Activated CD4-positive, alpha-beta T cell treated with anti-CD3 and anti-CD28 coated beads for 48 hours (primary cell): Measurements from ENCODE around the gene CCDC190.
"Not testable (repeated sequence)": the region's sequence is repeated elsewhere in the genome, so short reads cannot be mapped to it uniquely, and the experiment has no call there.

Experiments used
- DNase-seq: peaks from one replicate; pipeline ENCODE4 v3.0.0-alpha.2; 2020

The CCDC190 gene

GRCh38 chr1:162876751-162877150 is 15.8 kb upstream of the CCDC190 start:
- DNase-seq, result no peak

- no peak for DNase-seq
Measured at GRCh38 chr1:162873671-162874666, 13.0 kb upstream of the CCDC190 start.

- DNase-seq, result no peak
Measured at GRCh38 chr1:162872981-162873380, 12.0 kb upstream of the CCDC190 start.

GRCh38 chr1:162871417-162871816 is 10.4 kb upstream of the CCDC190 start:
- DNase-seq, result not testable (repeated sequence)

- DNase-seq, result no peak
Measured at GRCh38 chr1:162868972-162869371, 8.0 kb upstream of the CCDC190 start.

DNA sequence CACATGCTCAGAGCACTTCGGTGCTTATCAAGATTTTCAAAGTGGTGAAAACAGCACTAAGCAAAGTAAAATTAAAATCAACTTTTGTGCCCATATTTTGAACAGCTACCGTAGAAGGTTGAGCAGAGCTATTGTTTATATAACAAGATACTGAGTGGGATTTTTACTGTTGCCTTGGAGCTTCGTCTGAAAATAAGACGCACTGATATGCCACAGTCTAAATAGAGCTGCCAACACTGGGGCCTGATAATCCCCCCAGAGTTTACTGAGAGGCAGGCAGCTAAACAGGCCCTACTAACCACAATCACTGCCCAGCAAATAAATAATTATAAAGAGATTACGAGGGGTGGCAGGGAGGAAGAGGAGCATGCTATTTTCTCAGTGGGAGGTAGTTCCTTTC is 650 bp upstream of the CCDC190 start:
- no peak for DNase-seq

DNA sequence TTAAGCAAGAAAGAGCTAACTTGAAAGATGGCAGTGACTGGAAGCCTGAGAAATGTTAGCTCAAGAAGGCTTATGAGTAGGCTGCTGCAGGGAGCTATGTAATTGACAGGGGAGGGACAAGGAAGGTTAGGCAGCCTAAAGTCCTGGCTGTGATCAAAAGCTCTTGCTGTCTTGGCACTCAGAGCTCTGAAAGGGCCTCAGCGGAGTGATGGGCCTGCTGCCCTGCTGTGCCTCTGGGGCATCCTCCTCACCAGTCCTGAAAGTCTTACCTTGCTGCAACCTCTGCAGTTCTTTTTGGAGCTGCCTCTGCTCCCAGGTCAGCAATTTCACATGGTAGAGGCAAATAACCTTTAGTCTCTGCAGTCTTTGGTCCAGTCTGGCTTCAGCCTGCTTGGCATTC is 1.8 kb downstream of the CCDC190 start:
- no peak for DNase-seq

GRCh38 chr1:162857850-162858249 is 3.1 kb downstream of the CCDC190 start:
- DNase-seq, result no peak

GRCh38 chr1:162856260-162856659 is 4.7 kb downstream of the CCDC190 start:
- DNase-seq, result no peak

DNA sequence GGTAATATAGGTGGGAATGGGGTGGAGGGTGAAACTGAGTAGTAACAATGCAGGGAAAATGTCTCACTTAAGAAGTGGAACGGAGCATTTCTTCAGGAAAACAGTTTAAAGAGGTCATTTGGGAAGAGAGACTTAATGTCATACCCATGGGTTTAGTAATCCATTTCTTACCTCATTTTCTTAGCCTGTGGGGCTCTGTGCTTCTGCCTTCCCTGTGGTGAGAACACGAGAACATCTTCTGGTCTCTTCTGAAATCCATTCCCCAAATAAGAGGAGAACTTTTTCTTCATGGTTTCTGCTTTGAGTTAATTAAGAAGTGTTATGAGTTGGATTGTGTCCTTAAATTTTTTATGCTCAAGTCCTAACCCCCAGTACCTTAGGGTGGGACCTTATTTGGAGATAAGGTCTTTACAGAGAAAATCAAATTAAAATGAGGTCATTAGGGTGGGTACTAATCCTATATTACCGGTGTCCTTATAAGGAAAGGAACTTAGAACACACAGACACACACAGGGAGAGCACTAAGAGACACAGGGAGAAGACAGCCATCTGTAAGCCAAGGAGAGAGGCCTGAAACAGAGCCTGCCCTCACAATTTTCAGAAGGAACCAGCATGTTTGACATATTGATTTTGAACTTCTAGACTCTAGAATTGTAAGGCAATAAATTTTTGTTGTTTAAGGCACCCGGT is 5.4 kb downstream of the CCDC190 start:
- DNase-seq, result no peak

DNA sequence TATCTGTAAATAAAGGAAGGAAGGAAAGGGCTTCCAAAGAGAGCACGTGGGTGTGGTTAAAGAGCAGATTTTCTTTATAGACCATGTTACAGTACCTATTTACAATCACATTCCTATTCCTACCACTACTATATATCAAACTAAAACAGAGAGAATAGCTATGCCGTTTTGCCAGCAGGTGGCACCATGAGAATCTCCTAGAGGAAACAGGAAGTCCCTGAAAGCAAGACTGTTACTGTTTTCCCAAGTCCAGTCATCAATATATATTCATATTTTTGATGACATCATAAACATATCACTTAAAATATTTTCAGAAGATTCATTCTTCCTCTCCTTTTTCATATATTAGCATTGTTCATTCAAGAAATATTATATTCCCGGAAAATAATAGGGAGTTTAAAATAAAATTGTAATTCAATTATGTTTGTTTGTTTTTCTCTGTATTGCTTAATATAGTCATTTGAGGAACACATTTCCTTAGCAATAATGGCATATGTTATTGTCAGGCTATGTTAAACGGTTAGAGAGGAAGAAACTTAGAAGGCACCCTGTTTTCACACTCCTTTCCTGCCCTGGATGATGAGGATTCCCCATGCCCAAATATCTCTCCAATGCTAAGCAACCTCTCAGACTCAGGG is 6.6 kb downstream of the CCDC190 start:
- peak; percentile 64 for DNase-seq

DNA sequence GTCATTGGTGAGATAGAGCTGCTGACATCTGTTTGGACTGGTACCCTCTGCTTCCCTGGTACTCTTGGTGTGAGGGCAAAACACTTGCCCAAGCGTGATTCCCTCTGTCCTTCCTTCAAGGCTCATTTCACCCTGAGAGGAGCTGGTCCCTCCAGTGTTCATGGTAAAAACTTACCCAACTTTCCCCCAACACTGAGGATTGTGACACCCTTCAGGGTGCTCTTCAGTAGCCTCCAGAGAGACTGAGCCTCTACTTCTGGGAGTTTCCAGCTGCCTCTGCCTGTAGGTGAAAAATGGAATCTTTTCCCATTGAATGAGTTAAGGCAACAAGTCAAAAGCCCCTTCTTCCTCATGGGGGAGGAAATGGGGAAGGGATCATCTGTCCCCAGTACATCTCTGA is 9.6 kb downstream of the CCDC190 start:
- DNase-seq, result no peak

DNA sequence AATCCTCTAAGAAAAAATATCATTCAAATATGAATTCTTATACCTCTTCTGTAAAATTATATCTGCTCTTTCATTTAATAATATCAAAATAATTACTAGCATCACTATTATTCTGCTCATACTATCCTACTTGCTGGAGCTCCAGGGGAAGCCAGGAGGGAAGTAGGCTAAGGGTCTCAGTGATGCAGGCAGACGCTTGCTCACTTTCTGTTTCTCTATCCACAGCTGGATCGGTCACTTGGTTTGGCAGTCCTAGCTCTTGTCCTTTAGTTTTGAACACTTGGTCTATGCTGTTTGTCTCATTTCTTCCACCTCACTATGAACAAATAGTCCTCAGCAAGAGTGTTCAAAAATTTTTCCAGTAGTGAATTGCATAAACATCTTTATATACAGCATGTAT is 11.3 kb downstream of the CCDC190 start:
- DNase-seq, result no peak

- peak; percentile 88 for DNase-seq
Measured at GRCh38 chr1:162847839-162848453, 13.0 kb downstream of the CCDC190 start.

- no peak for DNase-seq
Measured at GRCh38 chr1:162846256-162847212, 14.4 kb downstream of the CCDC190 start.

- DNase-seq, result no peak
Measured at GRCh38 chr1:162844153-162844552, 16.8 kb downstream of the CCDC190 start.

DNA sequence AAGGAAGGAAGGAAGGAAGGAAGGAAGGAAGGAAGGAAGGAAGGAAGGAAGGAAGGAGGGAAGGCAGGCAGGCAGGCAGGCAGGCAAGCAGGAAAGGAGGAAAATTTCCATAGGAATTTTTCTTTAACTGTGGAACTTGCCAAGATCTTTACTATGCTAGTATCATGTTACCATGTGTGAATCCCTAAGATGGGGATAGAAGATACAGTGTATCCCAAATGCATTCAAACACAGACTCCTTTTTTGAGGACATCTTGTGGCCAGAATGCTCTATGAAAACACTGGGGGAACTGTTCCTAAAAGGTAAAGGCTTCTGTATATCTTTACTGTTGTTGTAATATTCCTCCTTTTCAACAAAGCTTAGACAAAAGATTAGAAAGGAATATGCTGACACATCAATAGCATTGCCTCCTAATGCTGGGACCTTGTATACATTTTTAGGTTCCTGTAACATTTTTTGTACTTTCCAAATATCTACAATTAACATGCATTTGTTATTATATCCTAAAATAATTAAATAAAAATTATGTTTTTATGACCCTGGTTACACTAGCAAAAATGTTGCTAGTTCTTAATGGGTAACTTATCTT is 20.6 kb downstream of the CCDC190 start:
- DNase-seq, result no peak

DNA sequence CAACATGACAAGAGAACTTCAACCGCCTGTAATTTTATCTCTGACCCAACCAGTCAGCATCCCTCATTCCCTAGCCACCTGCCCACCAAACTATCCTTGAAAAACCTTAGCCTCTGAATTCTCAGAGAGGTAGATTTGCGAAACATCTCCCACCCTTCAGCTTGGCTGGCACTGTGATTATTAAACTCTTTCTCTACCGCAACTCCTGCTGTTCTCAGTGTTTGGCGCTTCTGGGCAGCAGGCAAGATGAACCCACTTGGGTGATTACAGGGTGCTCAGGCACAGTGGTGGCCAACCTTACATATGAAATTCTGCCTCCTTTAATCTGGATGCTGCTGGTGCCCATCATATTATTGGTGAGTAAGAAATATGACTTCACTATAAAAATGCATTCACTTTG is 22.1 kb downstream of the CCDC190 start:
- DNase-seq, result no peak

- DNase-seq, result no peak
Measured at GRCh38 chr1:162835157-162835899, 25.6 kb downstream of the CCDC190 start.

GRCh38 chr1:162832470-162832869 is 28.5 kb downstream of the CCDC190 start:
- DNase-seq, result no peak

DNA sequence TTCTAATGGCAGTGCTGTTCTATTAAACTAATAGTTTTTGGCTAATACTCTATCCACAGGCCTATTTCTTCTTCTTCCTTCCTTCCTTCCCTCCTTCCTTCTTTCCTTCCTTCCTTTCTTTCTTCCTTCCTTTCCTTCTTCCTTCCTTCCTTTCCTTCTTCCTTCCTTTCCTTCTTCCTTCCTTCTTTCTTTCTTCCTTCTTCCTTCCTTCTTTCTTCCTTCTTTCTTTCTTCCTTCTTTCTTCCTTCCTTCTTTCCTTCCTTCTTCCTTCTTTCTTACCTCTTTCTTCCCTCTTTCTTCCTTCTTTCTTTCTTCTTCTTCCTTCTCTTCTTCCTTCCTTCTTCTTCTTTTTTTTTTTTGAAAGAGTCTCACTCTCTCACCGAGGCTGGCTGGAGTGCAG is 31.7 kb downstream of the CCDC190 start:
- DNase-seq, result no peak
